DOHH2 (cell line): ENCODE measurements around the gene CYP4F2.

Experiments
- H3F3A ChIP-seq: fragments of 200-600 bp; sonication (generic), shearing (Covaris generic); 2 replicates; pipeline ENCODE4 v1.6.0; 2016; ENCODE audit warnings: antibody characterized with exemption, mild to moderate bottlenecking; ENCODE audit not compliant: control insufficient read depth, insufficient read depth
- H3K27ac ChIP-seq: fragments of 200-600 bp; sonication (generic); 2 replicates; pipeline ENCODE4 v1.5.1; 2014; ENCODE audit warnings: low read depth, mild to moderate bottlenecking, low read length, moderate library complexity
- H3K27me3 ChIP-seq: fragments of 200-600 bp; sonication (generic); 2 replicates; pipeline ENCODE4 v1.6.1; 2014; ENCODE audit warnings: mild to moderate bottlenecking, low read length, mixed read lengths; ENCODE audit not compliant: control insufficient read depth
- H3K36me3 ChIP-seq: fragments of 200-600 bp; sonication (generic); 2 replicates; pipeline ENCODE4 v1.6.1; 2014; ENCODE audit warnings: mild to moderate bottlenecking, low read length, moderate library complexity, mixed read lengths; ENCODE audit not compliant: control insufficient read depth
- H3K4me1 ChIP-seq: fragments of 200-600 bp; sonication (generic); 2 replicates; pipeline ENCODE4 v1.6.1; 2014; ENCODE audit warnings: mild to moderate bottlenecking, low read length, mixed read lengths; ENCODE audit not compliant: control insufficient read depth
- H3K4me2 ChIP-seq: fragments of 200-600 bp; sonication (generic); 2 replicates; pipeline ENCODE4 v1.6.0; 2014; ENCODE audit warnings: mild to moderate bottlenecking, low read length, moderate library complexity
- H3K4me3 ChIP-seq: fragments of 200-600 bp; sonication (generic); 2 replicates; pipeline ENCODE4 v1.5.1; 2014; ENCODE audit warnings: mild to moderate bottlenecking, low read length, mixed read lengths
- H3K79me2 ChIP-seq: fragments of 200-600 bp; sonication (generic); 2 replicates; pipeline ENCODE4 v1.6.1; 2014; ENCODE audit warnings: mild to moderate bottlenecking, low read length, mixed read lengths; ENCODE audit not compliant: control insufficient read depth
- H3K9me2 ChIP-seq: fragments of 200-600 bp; sonication (generic); replicated peaks from 2 replicates; pipeline ENCODE4 v1.6.1; 2014; ENCODE audit warnings: mild to moderate bottlenecking, low read length, mixed read lengths; ENCODE audit not compliant: control insufficient read depth
- H3K9me3 ChIP-seq: fragments of 200-600 bp; sonication (generic); 2 replicates; pipeline ENCODE4 v1.6.1; 2014; ENCODE audit warnings: antibody characterized with exemption, low read length, mixed read lengths; ENCODE audit not compliant: control insufficient read depth, insufficient read depth
- H4K20me1 ChIP-seq: fragments of 200-600 bp; sonication (generic); 2 replicates; pipeline ENCODE4 v1.6.0; 2014; ENCODE audit warnings: low read depth, mild to moderate bottlenecking, antibody characterized with exemption, low read length, moderate library complexity; ENCODE audit not compliant: control insufficient read depth, insufficient read depth
- CTCF ChIP-seq: fragments of 200-600 bp; sonication (generic); IDR thresholded peaks from one replicate; pipeline ENCODE4 v1.5.1; 2014; ENCODE audit warnings: antibody characterized with exemption, mild to moderate bottlenecking, low read depth, low read length; ENCODE audit not compliant: poor library complexity, severe bottlenecking
- EZH2phosphoT487 ChIP-seq: fragments of 200-600 bp; sonication (generic); IDR thresholded peaks from 2 replicates; pipeline ENCODE4 v1.6.1; 2017; ENCODE audit warnings: borderline replicate concordance, mild to moderate bottlenecking, antibody characterized with exemption, low read length, moderate library complexity, mixed read lengths

CYP4F2 gene

GRCh38 chr19:15897026-15897737 lies 692 bp downstream of the CYP4F2 start:
- Histone ChIP-seq H3K79me2 (no peaks in the 10 kb centered on the region), H3K36me3 (no peaks in the 10 kb centered on the region), H4K20me1 (no peaks in the 10 kb centered on the region), H3K27me3 (no peaks in the 10 kb centered on the region; the same call in 1 of the 2 replicates), H3K27ac (no peak overlapping the region), H3K4me1 (no peaks in the 10 kb centered on the region), H3K4me3 (no peak overlapping the region), H3K9me3 (no peaks in the 10 kb centered on the region), H3K9me2 (no peaks in the 10 kb centered on the region), H3F3A (no peaks in the 10 kb centered on the region), H3K4me2 (no peak overlapping the region)
- no peak for TF ChIP-seq EZH2phosphoT487
- no peak for TF ChIP-seq CTCF

DNA sequence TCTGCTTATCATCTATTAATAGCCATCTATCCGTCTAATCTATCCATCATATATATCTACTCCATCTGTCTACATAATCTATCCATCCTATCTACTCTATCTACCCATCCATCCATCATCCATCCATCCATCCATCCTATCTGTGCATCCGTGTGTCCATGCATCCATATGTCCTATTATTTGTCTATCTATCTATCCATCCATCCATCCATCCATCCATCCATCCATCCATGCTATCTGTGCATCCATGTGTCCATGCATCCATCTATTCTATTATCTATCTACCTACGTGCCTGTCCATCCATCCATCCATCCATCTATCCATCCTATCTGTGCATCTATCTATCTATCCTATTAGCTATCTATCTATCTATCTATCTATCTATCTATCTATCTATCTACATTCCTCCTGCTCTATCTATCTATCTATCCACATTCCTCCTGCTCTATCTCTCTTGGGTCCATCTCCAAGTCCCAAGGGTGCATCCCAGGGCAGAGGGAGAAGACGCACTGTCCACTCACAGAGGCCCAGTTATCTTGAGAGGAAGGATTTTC lies 1.9 kb downstream of the CYP4F2 start:
- no peaks in the 10 kb centered on the region for H3F3A ChIP-seq
- no peak overlapping the region for H3K4me2 ChIP-seq
- no peaks in the 10 kb centered on the region for H3K9me2 ChIP-seq
- H3K36me3 ChIP-seq = no peaks in the 10 kb centered on the region
- no peaks in the 10 kb centered on the region for H3K79me2 ChIP-seq
- no peaks in the 10 kb centered on the region for H4K20me1 ChIP-seq
- no peak for TF ChIP-seq CTCF
- no peak for TF ChIP-seq EZH2phosphoT487
- no peak overlapping the region for H3K27ac ChIP-seq
- no peaks in the 10 kb centered on the region; the same call in 1 of the 2 replicates for H3K27me3 ChIP-seq
- H3K4me3 ChIP-seq = no peak overlapping the region
- no peaks in the 10 kb centered on the region for H3K4me1 ChIP-seq
- no peaks in the 10 kb centered on the region for H3K9me3 ChIP-seq

DNA sequence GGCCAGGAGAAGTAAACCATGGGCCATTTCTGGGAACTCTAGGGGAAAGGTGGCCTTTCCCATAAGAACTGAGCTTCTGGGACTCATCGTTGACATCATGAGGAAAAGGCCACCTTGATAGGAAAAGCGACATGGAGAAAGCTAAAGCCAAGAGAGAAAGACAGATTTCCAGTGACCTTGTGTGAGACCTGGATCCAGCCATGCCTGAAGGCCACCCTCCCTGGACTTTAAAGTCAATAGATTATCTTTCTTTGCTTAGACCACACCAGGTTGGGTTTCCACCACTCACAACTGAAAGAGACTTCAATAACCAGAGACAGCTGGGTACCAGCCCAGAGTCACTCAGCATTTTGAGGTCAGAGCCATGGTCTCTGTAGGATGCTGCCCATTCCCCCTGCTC lies 3.5 kb downstream of the CYP4F2 start:
- Histone ChIP-seq H3K4me3 (no peak overlapping the region), H4K20me1 (no peaks in the 10 kb centered on the region), H3K27me3 (no peaks in the 10 kb centered on the region), H3K79me2 (no peaks in the 10 kb centered on the region), H3K4me1 (no peaks in the 10 kb centered on the region), H3K36me3 (no peaks in the 10 kb centered on the region), H3K4me2 (no peak overlapping the region), H3K27ac (no peak overlapping the region), H3K9me2 (no peaks in the 10 kb centered on the region), H3F3A (no peaks in the 10 kb centered on the region), H3K9me3 (no peaks in the 10 kb centered on the region)
- TF ChIP-seq CTCF (no peak), EZH2phosphoT487 (no peak)
